HG03442 (cell line): Measurements from ENCODE around the gene CKB.

ENCODE experiments used
- ATAC-seq: cut with Tn5 transposase; IDR thresholded peaks from one replicate; pipeline ENCODE4 v1.9.1; 2021; ENCODE audit warnings: mild to moderate bottlenecking, moderate library complexity; ENCODE audit not compliant: unreplicated experiment

CKB gene

DNA sequence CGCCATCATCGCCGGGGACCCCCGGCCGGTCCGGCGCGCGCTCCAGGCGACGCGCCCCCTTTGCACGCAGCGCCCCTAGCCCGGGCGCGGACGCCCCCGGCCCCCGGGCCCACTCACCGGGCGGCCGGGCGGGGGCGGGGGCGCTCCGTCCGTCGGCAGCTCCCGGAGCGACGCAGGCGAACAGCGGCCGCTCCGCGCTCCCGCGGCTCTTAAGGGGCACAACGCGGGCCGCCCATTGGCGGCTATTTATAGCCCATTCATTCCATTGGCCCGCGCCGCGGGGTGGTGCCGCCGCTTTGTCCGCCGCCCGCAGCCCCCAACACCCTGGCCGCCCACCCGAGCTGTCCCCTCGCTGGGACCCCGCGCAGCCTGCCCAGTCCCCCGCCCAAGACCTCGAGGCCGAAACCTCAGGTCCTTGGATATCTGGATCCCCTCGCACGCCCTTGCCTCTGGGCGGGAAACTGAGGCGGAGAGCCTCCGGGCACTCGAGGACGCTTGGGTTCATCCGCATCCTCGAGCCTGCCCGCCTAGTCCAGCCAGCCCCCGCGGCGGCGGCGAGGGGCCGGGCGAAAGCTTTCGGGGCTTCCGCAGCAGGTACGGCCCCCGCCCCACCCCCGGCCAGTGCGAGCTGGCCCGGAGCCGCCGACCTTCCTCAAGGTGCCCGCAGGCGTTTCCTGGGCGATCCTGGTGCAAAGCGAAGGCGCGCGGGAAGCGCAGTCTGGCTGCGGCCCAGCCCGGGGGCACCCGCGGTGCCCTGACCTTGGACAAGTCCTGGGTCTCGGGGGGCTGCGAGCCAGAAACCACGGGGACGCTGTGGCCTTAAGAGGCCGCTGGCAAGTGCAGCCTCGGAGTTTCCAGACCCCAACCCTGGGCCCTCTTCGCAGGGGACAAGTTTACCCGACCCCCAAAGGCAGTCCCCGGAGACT, at the start of gene CKB:
Gene CKB, minus strand, starts transcription at position 182 of the 926 bp plus-strand sequence. CDS start 337 bp downstream, outside the sequence.
- no peak for ATAC-seq

DNA sequence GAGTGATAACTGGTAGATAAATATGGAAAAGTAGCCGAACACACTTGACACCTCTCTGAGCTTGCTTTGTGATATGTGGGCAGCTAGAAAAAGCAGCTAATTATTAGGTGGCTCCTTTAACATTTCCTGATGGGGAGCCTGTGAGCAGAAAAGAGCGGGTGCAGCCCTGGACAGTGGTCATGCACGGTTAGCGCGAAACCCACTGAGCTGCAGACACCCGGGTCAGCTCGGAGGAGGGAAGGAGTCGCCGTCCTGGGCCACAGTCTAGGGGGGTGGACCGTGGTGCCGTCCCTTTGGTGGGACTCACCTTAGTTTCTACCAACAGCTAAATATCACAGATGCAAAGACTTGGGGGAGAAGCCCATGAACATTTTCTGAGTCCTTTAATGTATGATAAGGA, 46.8 kb upstream of the CKB start:
- no peak for ATAC-seq

DNA sequence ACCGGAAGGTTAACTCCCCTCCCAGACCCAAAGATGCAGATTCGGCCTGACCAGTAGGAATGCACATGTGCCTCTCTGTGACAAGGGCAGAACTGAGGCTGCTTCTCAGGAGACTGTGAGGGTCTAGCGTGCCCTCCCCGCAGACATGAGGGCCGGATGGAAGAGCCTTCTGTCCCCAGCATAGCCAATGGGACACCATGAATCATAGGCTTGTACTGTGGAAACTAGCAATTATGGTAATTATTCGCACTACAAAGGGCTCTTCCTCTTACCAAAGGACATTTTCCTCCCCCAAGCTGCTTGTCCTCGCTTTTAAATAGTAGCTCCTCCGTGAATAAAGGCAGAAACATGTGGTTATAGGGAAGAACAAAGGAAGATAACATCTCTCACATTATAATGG, 46.3 kb upstream of the CKB start:
- ATAC-seq: no peak

DNA sequence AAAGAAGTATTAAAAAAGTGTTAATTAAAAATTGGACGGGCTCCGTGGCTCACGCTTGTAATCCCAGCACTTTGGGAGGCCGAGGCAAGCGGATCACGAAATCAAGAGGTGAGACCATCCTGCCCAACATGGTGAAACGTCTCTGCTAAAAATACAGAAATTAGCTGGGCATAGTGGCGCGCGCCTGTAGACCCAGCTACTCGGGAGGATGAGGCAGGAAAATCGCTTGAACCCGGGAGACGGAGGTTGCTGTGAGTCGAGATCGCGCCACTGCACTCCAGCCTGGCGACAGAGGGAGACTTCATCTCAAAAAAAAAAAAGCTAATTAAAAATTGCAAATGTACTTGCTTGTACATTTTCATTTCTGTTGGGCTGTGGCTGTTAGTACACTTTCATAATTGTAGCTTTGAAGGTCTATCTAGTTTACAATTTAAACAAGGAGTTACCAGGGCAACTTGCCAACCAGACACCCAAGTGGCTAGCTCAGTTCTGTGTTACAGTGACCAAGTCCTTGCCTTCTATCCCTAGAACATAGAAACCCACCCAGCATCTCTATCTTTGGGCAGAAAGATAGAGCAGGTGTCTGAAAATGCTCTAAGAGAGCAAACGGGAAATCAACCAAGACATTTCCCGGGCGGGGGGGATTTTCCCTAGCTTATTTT, 41.3 kb upstream of the CKB start:
- no peak for ATAC-seq

DNA sequence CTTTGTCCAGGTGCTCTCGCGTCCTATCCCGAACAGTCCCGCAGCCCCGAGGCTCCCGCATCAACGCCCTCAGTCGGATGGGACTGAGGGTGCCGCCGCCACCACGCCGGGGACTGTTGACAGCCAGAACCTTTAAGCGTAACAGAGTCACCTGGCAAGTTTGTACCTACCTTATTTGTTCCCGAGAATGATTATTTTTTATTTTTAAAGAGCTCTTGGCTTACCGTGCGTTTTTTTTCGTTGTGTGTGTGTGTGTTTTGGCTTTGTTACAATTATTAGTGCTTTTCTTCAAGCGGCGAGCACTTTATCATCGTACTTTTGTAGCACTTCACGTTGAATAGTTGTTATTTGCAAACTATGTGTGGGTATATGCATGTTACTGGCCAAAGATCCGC, 40.6 kb upstream of the CKB start:
- no peak for ATAC-seq

DNA sequence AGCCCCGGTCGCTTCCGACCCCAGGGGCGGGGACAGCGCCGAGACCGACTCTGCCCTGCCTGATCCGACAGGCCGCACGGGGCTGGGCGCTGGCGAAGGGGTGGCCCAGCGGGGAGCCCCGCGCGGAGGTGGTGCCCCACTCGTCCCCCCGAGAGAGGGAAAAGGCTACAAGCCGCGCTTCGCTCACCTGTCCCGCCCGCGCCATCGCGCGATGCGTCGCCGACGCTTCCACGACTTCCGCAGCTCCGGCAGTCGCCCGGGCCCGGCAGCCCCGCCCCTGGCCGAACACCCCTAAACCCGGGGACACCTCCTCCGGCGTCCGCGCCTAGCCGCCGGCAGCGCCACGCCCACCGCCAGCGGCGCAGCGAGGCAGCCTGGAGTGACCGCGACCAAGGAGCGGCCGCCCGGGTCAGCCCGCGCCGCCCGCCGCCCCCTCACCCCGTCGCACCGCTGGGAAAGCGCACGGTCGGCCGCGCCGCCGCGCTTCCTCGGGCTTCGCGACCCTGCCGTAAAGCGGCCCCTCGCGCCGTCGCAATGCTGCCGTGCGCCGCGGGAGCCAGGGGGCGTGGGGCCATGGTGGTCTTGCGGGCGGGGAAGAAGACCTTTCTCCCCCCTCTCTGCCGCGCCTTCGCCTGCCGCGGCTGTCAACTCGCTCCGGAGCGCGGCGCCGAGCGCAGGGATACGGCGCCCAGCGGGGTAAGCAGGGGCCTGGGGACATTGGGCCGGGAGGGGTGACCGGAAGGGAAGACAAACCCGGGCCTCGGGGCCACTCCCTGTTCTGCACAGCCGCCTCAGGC, 40.0 kb upstream of the CKB start, which contains the start of the genes BAG5 and COA8:
Gene BAG5, minus strand, starts transcription at position 229 of the 797 bp plus-strand sequence. CDS start 1,493 bp downstream, outside the sequence.
Gene COA8, plus strand, starts transcription at position 532 of the 797 bp plus-strand sequence. Its CDS starts 42 bp downstream, at position 574.
- peak; percentile 74 for ATAC-seq

DNA sequence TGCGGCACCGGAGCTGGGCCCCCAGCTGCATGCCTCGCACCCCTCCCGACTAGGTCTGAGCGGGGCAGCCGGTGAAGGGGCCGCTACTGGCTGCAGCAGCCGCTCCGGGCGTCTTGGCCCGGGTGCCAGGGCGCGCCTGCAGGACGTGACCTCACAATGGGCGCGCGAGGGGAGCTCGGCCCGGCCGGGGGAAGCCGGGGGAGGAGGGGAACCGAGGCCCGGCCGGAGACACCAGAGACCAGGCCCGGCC, 39.5 kb upstream of the CKB start:
- ATAC-seq: peak; percentile 25

DNA sequence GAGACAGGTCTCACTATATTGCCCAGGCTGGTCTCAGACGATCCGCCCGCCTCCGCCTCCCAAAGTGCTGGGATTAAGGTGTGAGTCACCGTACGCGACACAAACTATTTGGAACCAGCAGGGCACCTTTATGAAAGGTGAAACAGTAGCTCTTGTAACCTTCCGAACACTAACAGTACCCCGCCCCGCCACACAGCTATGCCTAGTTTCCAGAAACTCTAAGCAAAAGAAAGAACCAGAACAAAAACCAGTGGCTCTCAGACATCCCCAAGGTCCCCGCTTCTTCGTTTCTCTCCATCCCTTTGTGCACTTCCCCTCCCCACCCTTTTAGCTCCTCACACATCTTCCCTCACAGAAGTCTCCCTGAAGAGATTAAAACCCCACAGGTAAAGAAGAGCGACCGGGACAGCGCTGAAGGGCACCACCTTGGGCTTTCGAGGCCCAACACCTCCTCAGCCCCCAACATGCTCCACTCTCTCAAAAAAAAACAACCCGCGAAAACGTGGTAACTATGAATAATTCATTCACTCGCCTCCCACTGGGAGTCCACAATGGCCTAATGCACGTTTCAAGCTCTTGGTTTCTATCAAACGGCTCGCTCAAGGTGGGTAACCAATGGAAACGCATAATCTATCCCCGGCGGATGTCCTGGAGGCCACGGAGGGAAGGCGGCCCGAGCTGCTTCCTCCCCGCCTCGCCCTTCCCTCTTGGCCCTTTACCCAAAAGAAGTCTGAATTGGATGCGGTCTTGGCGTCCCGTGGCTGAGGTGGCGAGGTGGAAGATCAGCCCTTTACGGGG, 39.0 kb upstream of the CKB start:
- ATAC-seq: peak; percentile 18

DNA sequence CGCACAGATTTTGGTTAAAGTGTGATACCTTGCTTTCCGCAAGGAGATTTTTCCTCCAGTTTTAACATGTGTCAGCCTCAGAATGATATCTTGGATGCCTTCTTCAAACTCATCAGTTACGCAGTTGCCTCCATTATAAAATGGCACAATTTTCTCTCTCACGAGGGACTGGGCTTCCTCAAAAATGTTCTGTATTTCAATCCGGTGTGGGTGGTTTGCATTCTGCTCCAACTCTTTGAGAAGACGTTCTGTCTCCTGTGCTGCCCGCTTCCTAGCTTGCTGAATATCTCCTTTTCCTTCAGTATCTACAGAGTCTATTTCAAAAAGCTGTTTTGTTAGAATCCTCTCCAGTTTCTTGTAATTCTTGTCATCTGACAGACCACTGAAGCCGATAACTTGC, 38.1 kb upstream of the CKB start:
- no peak for ATAC-seq

DNA sequence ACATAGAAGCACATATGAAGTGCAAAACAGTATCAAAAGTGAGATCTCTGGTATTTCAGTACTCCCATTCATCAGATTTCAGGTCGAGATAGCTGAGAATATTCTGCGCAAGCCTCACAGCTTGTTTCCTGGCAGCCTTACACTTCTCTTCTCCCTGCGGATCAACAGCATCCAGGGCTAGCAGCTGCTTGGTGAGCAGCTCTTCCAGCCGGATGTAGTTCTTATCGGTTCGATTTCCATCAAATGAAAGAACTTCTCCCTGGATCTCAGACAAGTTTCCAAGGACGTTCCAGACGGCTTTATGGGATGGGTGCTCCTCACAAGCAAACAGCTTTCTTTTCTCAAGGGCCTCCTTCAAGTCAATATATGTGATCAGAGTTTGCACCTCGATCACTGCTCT, 37.1 kb upstream of the CKB start:
- no peak for ATAC-seq

DNA sequence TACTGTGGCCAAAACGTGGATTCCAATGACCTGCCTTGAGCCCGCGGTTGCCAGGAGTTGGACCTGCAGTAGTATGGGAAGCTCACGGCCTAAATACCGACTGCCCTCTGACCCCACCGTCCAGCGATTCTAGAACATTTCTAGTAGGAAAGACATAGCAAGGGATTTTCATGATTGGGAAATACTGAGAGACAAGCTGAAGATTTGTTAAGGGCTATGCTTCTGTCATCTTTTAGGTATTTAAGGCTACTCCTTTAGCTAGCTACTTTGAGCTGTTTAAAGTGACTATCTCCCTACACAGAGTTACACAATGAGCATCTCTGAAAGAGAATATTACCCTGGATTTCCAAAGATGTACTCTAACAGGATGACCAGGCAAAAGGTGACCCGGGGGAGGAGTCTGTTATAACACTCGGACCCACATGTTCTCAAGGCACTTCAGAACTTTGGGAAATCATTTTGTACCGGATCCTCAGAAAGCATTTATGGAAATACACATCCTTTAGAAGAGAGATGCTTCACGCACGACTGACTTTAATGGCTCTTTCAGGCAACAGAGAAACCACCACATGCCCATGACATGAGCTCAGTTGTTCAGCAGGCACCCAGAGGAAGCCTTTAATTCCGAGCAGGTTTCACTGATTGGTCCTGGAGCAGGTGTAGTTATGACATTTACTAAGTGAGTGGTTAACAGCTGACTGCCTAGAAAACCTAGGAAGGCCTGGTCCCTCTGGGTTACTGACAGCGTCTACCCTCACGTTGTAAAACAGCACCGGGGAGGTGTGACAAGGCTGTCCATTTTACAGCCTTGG, 35.6 kb upstream of the CKB start:
- no peak for ATAC-seq

DNA sequence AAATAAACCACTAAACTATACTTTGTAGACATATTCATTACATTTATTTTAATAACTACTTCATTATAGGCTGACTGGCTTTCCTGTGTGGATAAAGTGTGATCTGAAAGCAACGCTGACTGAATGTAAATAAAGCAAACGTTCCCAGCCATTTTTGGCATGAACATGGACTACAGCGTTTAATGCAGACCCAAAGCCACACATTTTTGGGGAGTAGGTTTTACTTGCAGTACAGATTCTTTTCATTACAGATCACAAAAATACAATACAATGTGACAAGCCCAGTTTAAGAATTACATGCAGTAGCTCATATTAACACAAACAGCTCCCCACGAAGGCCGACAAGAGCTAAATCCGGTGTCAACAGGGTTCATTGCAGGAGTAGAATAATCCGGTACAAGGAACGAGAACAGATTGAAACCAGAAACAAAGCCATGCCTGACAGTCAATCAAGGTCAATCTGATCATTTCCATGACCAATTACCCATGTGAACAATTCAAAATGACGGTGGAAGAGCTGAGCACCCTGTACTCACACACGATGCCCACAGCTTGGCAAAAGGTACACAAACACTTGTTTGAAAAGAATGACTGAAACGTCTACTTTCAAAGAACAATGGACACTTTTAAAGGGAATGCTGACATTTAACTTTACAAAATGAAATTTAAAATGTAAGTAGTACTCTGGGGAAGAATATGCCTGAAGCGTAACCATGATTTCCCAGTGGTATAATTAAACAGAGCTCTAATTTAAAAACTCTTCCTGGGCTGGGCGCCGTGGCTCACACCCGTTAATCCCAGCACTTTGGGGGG, 34.5 kb upstream of the CKB start:
- no peak for ATAC-seq

DNA sequence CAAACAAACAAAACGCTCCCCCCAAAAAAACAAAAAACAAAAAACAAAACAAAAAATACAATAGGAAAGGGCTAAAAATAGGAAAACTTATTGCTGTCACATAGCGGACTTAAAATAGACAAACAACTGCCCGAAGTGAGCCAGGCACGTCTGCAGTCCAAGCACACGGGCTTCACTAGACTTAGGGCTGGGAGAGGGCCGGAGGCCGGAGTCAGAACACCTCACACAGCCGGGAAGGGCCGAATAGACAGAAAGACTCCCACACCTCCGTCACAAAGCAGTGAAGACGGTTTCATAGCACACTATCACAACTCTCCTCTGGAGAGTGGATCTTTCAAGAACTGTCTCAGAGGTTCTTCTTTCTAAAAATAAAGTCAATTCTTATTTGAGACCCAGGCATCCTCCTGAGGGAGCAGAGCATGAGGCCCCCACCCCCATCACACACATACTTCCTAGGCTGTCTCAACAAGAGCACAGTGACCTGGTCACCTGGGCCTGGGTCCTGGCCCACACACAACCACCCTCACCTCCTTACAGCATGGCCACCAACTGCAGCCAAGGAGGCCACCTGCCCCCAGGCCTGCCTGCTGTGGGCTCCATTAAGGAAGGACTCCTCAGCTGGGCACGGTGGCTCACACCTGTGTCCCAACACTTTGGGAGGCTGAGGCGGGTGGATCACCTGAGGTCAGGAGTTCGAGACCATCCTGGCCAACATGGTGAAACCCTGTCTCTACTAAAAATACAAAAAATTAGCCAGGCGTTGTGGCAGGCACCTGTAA, 33.1 kb upstream of the CKB start:
- ATAC-seq: no peak

DNA sequence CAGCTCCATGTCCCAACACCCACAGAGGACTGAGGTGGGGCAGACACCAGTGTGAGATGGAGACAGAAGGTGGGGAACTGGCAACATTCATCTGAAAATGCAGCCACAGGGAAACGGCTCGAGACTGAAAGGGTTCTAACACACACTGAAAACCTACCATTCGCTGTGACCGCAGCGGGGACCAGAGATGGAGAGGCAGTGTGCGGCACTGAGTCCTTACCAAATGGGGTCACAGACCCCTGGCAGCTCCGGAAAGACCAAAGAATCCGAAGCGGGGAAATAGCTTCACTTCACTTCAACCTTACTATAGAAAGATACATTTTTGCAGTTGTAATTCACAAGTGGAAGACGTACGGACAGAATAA, 30.2 kb upstream of the CKB start:
- ATAC-seq: no peak

DNA sequence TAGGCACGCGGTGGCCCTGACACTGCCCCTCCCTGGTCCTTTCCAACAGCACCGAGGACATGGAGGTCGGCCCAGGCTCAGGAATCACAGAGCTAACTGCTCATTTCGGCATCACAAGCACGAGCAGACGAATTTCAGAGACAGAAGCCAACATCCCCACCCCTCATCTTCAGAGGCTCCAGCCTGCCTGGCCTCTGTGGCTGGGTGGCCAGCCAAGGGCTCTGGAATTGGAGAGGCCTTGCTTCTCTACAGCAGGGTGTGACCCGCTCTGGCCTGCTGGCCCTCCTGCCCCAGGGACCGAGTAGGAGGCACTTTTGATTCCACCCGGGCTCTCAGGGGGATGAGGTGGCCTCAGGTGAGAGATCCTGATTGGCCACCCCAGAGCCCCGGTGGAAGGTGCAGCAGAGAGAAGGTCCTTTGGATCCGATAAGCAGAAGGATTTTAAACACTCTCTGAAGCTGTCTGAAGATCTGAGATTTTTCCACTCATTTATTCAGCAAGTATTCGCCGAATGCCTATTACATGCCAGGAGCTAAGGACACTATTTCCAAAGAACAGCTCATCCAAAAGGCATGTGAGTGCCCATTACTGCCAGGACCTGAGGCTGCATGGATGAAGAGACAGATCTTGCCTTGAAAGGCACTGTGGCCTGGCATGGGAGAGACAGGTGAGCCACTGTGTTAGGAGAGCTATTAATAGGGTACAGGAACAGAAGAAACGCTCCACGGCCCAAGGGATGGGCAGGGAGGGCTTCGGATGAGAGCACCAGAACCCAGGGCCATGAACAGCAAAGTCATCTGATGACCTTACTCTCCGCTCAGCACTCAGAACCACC, 29.6 kb upstream of the CKB start:
- no peak for ATAC-seq

DNA sequence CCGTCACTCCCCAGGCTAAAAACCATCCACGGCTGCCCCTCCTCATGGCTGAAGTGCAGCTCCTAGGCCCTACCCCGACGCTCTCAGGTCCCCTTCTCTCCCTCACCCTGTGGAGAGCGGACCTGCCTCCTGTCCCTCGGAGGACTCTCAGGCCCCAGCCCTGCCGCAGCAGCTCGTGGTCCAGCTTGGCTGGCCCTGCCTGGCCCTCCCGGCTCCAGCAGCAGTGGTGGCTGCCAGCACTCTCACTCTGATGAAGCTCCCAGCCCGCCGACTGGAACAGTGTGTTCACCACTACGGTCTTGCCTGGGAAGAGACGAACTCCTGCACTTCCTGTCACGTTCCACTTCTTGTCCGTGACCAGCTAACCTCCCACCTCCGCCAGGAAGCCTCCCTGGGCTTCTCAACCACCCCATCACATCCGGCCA, 28.7 kb upstream of the CKB start:
- ATAC-seq: no peak
